Erythroblast (primary cell): Measurements from ENCODE around the gene RPS6KA2.

ENCODE experiments used
- GATA1 ChIP-seq: IDR thresholded peaks from 2 replicates; pipeline ENCODE4 v1.6.1; 2011; ENCODE audit warnings: low read depth, mild to moderate bottlenecking, control low read depth, low read length, moderate library complexity
- POLR2A ChIP-seq: IDR thresholded peaks from 2 replicates; pipeline ENCODE4 v1.6.1; 2011; ENCODE audit warnings: mild to moderate bottlenecking, low read length

DNA sequence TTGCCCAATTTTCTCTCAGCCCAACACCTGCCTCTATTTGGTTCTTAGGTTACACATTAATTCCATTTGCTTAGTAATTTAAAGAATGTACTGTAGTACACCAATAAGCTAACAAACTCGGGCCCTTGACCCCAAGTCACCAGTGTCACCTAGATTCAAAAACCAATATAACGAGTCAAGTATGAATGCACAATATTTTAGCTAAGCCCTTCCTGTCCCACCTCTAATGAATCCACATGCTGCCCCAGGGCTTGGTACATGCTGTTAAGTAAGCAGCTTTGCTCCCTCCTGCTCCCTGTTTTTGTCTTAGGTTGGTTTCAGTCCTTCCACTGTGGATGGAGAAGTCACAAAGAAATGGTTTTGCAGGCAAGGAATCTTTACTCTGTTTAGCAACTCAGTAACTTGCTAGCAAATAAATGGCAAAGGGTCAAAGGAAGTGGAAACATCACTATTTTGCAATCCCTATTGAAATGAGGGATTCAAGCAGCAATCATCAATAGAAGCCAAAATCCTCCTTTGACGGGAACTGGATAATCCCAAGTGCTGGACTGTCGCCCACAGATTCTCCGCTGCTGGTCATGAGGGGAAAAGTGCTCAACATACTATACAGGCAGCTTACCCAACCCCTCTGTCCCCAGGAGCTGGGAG is 239.3 kb downstream of the RPS6KA2 start:
- no peak for TF ChIP-seq POLR2A
- TF ChIP-seq GATA1, result no peak
